Parathyroid adenoma (tissue), 2 donors: ENCODE results near the gene ZDBF2.

Experiments used
- H2AFZ ChIP-seq: fragments of 300-600 bp; sonication (generic); one replicate; pipeline ENCODE4 v1.7.0; 2017; ENCODE audit warnings: antibody characterized with exemption, mild to moderate bottlenecking
- H3K27ac ChIP-seq: fragments of 300-600 bp; sonication (generic); one replicate; pipeline ENCODE4 v1.7.0; 2017
- H3K27me3 ChIP-seq: fragments of 300-600 bp; sonication (generic); one replicate; pipeline ENCODE4 v1.7.0; 2017; ENCODE audit warnings: low read length; ENCODE audit not compliant: control insufficient read depth, insufficient read depth
- H3K36me3 ChIP-seq: fragments of 300-600 bp; sonication (generic); one replicate; pipeline ENCODE4 v1.7.0; 2017; ENCODE audit warnings: low read length; ENCODE audit not compliant: control insufficient read depth, insufficient read depth
- H3K4me1 ChIP-seq: fragments of 300-600 bp; sonication (generic); one replicate; pipeline ENCODE4 v1.7.0; 2017; ENCODE audit warnings: control low read depth
- H3K4me2 ChIP-seq: fragments of 300-600 bp; sonication (generic); one replicate; pipeline ENCODE4 v1.7.0; 2017; ENCODE audit warnings: low read length
- H3K4me3 ChIP-seq: fragments of 300-600 bp; sonication (generic); one replicate; pipeline ENCODE4 v1.7.0; 2017; ENCODE audit warnings: low read depth, low read length
- H3K79me2 ChIP-seq: fragments of 300-600 bp; sonication (generic); one replicate; pipeline ENCODE4 v1.7.0; 2017; ENCODE audit warnings: control low read depth
- H3K9ac ChIP-seq: fragments of 300-600 bp; sonication (generic); one replicate; pipeline ENCODE4 v1.7.0; 2017; ENCODE audit warnings: mild to moderate bottlenecking
- H3K9me3 ChIP-seq: fragments of 300-600 bp; sonication (generic); one replicate; pipeline ENCODE4 v1.7.0; 2017; ENCODE audit warnings: low read length; ENCODE audit not compliant: control insufficient read depth
- TF ChIP-seq, protein P1 (sequence below): fragments of 300-600 bp; sonication (generic); IDR thresholded peaks from one replicate; pipeline ENCODE4 v1.7.0; 2017; ENCODE audit warnings: antibody characterized with exemption, mild to moderate bottlenecking
- donor health status: primary hyperparathyroidism.

The ZDBF2 gene

DNA sequence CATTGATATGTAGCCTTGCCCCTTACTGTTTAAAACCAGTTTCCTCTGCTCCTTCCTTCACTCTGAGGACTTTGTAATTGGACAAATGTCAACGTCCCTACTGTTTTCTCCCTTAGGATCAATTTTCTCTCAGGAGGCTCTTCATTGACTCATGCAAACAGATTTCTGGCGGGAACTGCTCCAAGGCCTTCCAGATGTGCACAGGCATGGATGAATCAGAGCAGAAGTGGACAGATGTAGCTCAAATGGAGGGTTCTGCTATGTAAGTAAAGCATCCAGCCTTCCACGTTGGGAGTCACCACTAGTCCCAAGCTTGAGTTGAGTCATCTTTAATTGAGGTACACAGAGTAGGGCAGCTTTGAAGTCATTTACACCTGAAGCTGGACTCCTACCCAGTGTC, 34.1 kb upstream of the ZDBF2 start:
- H3K9me3 ChIP-seq: no peaks in the 10 kb centered on the region
- no peaks in the 10 kb centered on the region for H3K4me1 ChIP-seq
- H3K79me2 ChIP-seq: no peaks in the 10 kb centered on the region
- no peak overlapping the region for H2AFZ ChIP-seq
- H3K27me3 ChIP-seq: no peaks in the 10 kb centered on the region
- no peak overlapping the region for H3K4me3 ChIP-seq
- TF ChIP-seq, protein P1, sequence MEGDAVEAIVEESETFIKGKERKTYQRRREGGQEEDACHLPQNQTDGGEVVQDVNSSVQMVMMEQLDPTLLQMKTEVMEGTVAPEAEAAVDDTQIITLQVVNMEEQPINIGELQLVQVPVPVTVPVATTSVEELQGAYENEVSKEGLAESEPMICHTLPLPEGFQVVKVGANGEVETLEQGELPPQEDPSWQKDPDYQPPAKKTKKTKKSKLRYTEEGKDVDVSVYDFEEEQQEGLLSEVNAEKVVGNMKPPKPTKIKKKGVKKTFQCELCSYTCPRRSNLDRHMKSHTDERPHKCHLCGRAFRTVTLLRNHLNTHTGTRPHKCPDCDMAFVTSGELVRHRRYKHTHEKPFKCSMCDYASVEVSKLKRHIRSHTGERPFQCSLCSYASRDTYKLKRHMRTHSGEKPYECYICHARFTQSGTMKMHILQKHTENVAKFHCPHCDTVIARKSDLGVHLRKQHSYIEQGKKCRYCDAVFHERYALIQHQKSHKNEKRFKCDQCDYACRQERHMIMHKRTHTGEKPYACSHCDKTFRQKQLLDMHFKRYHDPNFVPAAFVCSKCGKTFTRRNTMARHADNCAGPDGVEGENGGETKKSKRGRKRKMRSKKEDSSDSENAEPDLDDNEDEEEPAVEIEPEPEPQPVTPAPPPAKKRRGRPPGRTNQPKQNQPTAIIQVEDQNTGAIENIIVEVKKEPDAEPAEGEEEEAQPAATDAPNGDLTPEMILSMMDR: no peak
- no peak overlapping the region for H3K9ac ChIP-seq
- H3K4me2 ChIP-seq: no peak overlapping the region
- H3K27ac ChIP-seq: no peak overlapping the region
- H3K36me3 ChIP-seq: no peaks in the 10 kb centered on the region

DNA sequence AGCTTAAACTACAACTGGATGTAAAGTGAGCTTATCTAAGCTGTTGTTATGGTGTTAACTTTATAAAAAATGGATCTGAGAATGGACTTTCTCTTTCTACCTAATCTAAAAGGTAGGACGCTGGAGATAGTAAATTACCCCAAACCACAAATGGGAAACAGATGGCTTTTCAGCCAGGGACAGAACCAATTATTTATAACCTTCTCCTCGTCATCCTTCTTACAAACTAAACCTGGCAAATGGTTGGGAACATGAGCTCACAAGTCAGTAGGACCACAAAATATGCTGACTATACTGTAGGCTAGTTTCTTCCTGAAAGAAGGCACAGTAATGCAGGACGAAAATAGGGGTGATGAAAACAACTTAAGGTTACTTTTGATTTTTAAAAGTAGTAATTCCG, 32.7 kb upstream of the ZDBF2 start:
- H3K4me1 ChIP-seq: no peaks in the 10 kb centered on the region
- H3K9ac ChIP-seq: no peak overlapping the region
- H3K27ac ChIP-seq: no peak overlapping the region
- TF ChIP-seq, protein P1: no peak
- H3K27me3 ChIP-seq: no peaks in the 10 kb centered on the region
- H3K36me3 ChIP-seq: no peaks in the 10 kb centered on the region
- no peak overlapping the region for H2AFZ ChIP-seq
- H3K9me3 ChIP-seq: no peaks in the 10 kb centered on the region
- H3K4me3 ChIP-seq: no peak overlapping the region
- no peaks in the 10 kb centered on the region for H3K79me2 ChIP-seq
- H3K4me2 ChIP-seq: no peak overlapping the region

DNA sequence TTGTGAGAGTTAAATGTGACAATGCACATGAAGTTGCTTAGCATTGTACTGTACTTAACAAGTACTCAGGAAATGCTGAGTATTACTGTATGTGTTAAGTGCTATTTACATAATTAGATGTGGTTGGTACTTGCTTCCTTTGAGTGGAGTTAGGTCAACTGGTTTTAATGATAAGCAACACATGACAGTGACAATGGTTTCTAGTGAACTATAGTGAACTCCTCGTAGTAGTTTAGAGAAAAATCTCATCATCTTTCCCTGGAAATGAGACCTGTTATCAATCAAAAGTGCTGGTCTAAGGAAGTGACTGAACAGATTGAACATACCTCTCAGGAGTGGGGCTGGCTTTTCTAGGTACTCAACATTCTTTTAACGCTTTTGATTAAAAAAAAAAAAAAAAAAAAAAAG, 29.2 kb upstream of the ZDBF2 start:
- Histone ChIP-seq H3K4me1 (no peaks in the 10 kb centered on the region), H3K9ac (no peak overlapping the region), H3K27ac (no peak overlapping the region), H3K79me2 (no peaks in the 10 kb centered on the region), H2AFZ (no peak overlapping the region), H3K36me3 (no peaks in the 10 kb centered on the region), H3K4me2 (no peak overlapping the region), H3K4me3 (no peak overlapping the region), H3K9me3 (no peaks in the 10 kb centered on the region), H3K27me3 (no peaks in the 10 kb centered on the region)
- TF ChIP-seq, protein P1: no peak

DNA sequence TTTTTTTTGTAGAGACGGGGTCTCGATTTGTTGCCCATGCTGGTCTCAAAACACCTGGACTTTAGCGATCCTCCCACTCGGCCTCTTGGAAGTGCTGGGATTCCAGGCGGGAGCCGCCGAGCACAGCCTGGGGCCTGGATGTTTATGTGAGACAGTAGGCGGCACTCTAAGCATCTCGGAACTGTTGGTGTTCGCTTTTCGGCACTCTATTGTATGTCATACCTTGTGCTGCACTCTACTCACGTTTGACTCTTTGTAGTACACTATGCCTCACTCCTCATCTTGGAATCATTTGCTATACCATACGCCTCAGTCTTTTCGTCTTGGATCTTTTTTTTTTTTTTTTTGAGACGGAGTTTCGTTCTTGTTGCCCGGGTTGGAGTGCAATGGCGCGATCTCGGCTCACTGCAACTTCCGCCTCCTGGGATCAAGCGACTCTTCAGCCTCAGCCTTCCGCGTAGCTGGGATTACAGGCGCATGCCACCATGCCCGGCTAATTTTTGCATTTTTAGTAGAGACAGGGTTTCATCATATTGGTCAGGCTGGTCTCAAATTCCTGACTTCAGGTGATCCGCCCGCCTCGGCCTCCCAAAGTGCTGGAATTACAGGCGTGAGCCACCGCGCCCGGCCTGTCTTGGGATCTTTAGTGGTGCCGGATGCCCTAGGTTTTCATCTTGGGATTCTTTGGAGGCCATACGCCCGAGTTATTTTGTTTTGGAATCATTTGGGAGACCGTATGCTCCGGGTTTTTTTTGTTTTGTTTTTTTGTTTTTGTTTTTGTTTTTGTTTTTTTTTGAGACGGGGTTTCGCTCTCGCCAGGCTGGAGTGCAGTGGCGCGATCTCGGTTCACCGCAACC, 24.2 kb upstream of the ZDBF2 start:
- peaks cover 8% of the 10 kb centered on the region for H3K27me3 ChIP-seq

More for the DNA sequence above, 24.2 kb upstream of the ZDBF2 start:
- H3K27ac ChIP-seq: no peak overlapping the region
- no peaks in the 10 kb centered on the region for H3K79me2 ChIP-seq
- TF ChIP-seq, protein P1: no peak
- H3K9me3 ChIP-seq: no peaks in the 10 kb centered on the region
- H3K4me3 ChIP-seq: no peak overlapping the region
- peak overlapping the region; percentile 42 for H3K4me2 ChIP-seq
- no peaks in the 10 kb centered on the region for H3K4me1 ChIP-seq
- no peak overlapping the region for H3K9ac ChIP-seq
- H3K36me3 ChIP-seq: no peaks in the 10 kb centered on the region
- H2AFZ ChIP-seq: no peak overlapping the region
